Esophagus (tissue), 2 donors: ENCODE data around the gene CDH6. TPM values are rescaled to one million over a fixed set of nuclear protein-coding genes. Genes with fewer than 3 reads are reported as not detected.

ENCODE experiments used
- H3K27ac ChIP-seq, 2 donors: one replicate each; pipeline ENCODE4 v1.5.1; 2013; ENCODE audit warnings: low read depth in 2 of 2, mild to moderate bottlenecking in 2 of 2, inconsistent platforms in 1 of 2, low read length in 1 of 2, moderate library complexity in 1 of 2
- H3K27me3 ChIP-seq, 2 donors: one replicate each; pipeline ENCODE4 v1.6.1; 2013; ENCODE audit warnings: low read length in 2 of 2, control low read depth in 1 of 2, mild to moderate bottlenecking in 1 of 2; ENCODE audit not compliant: insufficient read depth in 2 of 2, control insufficient read depth in 1 of 2
- H3K36me3 ChIP-seq, 2 donors: one replicate each; pipeline ENCODE4 v1.6.1; 2013; ENCODE audit warnings: low read length in 1 of 2; ENCODE audit not compliant: control insufficient read depth in 2 of 2, insufficient read depth in 2 of 2
- H3K4me1 ChIP-seq, 2 donors: one replicate each; pipeline ENCODE4 v1.6.1; 2013; ENCODE audit warnings: low read length in 1 of 2; ENCODE audit not compliant: control insufficient read depth in 2 of 2, insufficient read depth in 2 of 2
- H3K4me3 ChIP-seq, 2 donors: one replicate each; pipeline ENCODE4 v1.5.1; 2013; ENCODE audit warnings: low read length in 2 of 2, mild to moderate bottlenecking in 2 of 2, low read depth in 1 of 2, moderate library complexity in 1 of 2
- H3K9me3 ChIP-seq, 2 donors: one replicate each; pipeline ENCODE4 v1.6.1; 2013; ENCODE audit warnings: mild to moderate bottlenecking in 2 of 2, low read depth in 1 of 2, low read length in 1 of 2, moderate library complexity in 1 of 2; ENCODE audit not compliant: control insufficient read depth in 2 of 2, insufficient read depth in 1 of 2
- WGBS, 2 donors: extraction: QIAGEN DNeasy Blood & Tissue Kit; methylation state at CpG; one replicate each; pipeline ENCODE4 v1.1.7; 2013; 5-methylcytosine and 5-hydroxymethylcytosine counted together
- polyA plus RNA-seq, 2 donors: library from polyadenylated mRNA; stranded (reverse); fragments of 200-250 nt; gene quantifications; one replicate each; pipeline ENCODE4 v1.2.3, GENCODE V29; 2013
- donor health status: healthy with polysubstance abuse.
- donor health status: Bipolar disorder and iron deficiency.

CDH6 gene
- polyA plus RNA-seq, 2 donors: 0.31 to 0.42 TPM

GRCh38 chr5:31287985-31288384 lies 94.5 kb downstream of the CDH6 start:
- no peak overlapping the region for H3K4me3 ChIP-seq
- no peaks in the 10 kb centered on the region for H3K4me1 ChIP-seq

GRCh38 chr5:31289429-31289828 lies 95.9 kb downstream of the CDH6 start:
- Histone ChIP-seq H3K27me3 (no peaks in the 10 kb centered on the region), H3K4me1 (no peaks in the 10 kb centered on the region), H3K4me3 (no peak overlapping the region), H3K9me3 (no peaks in the 10 kb centered on the region), H3K36me3 (no peaks in the 10 kb centered on the region), H3K27ac (no peak overlapping the region)
- WGBS, 2 donors: 50 to 64% methylated on average over 3 of the region's 3 CpGs

More at GRCh38 chr5:31287985-31288384, 94.5 kb downstream of the CDH6 start:
- H3K36me3 ChIP-seq: no peaks in the 10 kb centered on the region
- no peaks in the 10 kb centered on the region for H3K27me3 ChIP-seq
- no peak overlapping the region for H3K27ac ChIP-seq
- H3K9me3 ChIP-seq: no peaks in the 10 kb centered on the region

GRCh38 chr5:31291323-31291854 lies 97.9 kb downstream of the CDH6 start:
- no peak overlapping the region for H3K27ac ChIP-seq

GRCh38 chr5:31300501-31300900 lies 107.0 kb downstream of the CDH6 start:
- no peak overlapping the region for H3K4me3 ChIP-seq
- no peaks in the 10 kb centered on the region for H3K9me3 ChIP-seq
- 72 to 89% methylated on average over 1 of the region's 1 CpG for WGBS, 2 donors
- H3K36me3 ChIP-seq: no peaks in the 10 kb centered on the region
- no peak overlapping the region for H3K27ac ChIP-seq
- peaks cover 0 to 2% of the 10 kb centered on the region in 2 donors for H3K27me3 ChIP-seq
- no peaks in the 10 kb centered on the region for H3K4me1 ChIP-seq

More at GRCh38 chr5:31291323-31291854, 97.9 kb downstream of the CDH6 start:
- no peaks in the 10 kb centered on the region for H3K36me3 ChIP-seq
- no peak overlapping the region for H3K4me3 ChIP-seq
- H3K27me3 ChIP-seq: no peaks in the 10 kb centered on the region
- WGBS, 2 donors: 72 to 80% methylated on average over 7 of the region's 7 CpGs
- no peaks in the 10 kb centered on the region for H3K9me3 ChIP-seq
- H3K4me1 ChIP-seq: no peaks in the 10 kb centered on the region

- no peak overlapping the region for H3K27ac ChIP-seq
- peaks cover 0 to 2% of the 10 kb centered on the region in 2 donors for H3K27me3 ChIP-seq
- H3K4me1 ChIP-seq: no peaks in the 10 kb centered on the region
- WGBS, 2 donors: 83 to 86% methylated on average over 5 of the region's 5 CpGs
- no peak overlapping the region for H3K4me3 ChIP-seq
- no peaks in the 10 kb centered on the region for H3K9me3 ChIP-seq
- H3K36me3 ChIP-seq: no peaks in the 10 kb centered on the region
Measured at GRCh38 chr5:31301833-31302232, 108.3 kb downstream of the CDH6 start.

- no peak overlapping the region for H3K27ac ChIP-seq
- WGBS, 2 donors: 86 to 87% methylated on average over 5 of the region's 5 CpGs
- H3K9me3 ChIP-seq: no peaks in the 10 kb centered on the region
Measured at GRCh38 chr5:31303688-31304087, 110.2 kb downstream of the CDH6 start.

GRCh38 chr5:31317665-31318064 lies 124.2 kb downstream of the CDH6 start:
- 85 to 87% methylated on average over 13 of the region's 13 CpGs for WGBS, 2 donors

More at GRCh38 chr5:31303688-31304087, 110.2 kb downstream of the CDH6 start:
- H3K4me1 ChIP-seq: no peaks in the 10 kb centered on the region
- no peaks in the 10 kb centered on the region for H3K36me3 ChIP-seq
- peaks cover 0 to 2% of the 10 kb centered on the region in 2 donors for H3K27me3 ChIP-seq
- H3K4me3 ChIP-seq: no peak overlapping the region

GRCh38 chr5:31319335-31319734 lies 125.8 kb downstream of the CDH6 start:
- Histone ChIP-seq H3K4me3 (no peak overlapping the region), H3K9me3 (no peaks in the 10 kb centered on the region), H3K27ac (no peak overlapping the region), H3K4me1 (no peaks in the 10 kb centered on the region), H3K36me3 (no peaks in the 10 kb centered on the region), H3K27me3 (no peaks in the 10 kb centered on the region)
- WGBS, 2 donors: 66% methylated on average over 4 of the region's 4 CpGs

More at GRCh38 chr5:31317665-31318064, 124.2 kb downstream of the CDH6 start:
- Histone ChIP-seq H3K36me3 (no peaks in the 10 kb centered on the region), H3K27me3 (no peaks in the 10 kb centered on the region), H3K4me3 (no peak overlapping the region), H3K4me1 (no peaks in the 10 kb centered on the region), H3K27ac (no peak overlapping the region), H3K9me3 (no peaks in the 10 kb centered on the region)

- H3K9me3 ChIP-seq: no peaks in the 10 kb centered on the region
- 86 to 91% methylated on average over 18 of the region's 18 CpGs for WGBS, 2 donors
- no peaks in the 10 kb centered on the region for H3K27me3 ChIP-seq
Measured at GRCh38 chr5:31322946-31323345, 129.5 kb downstream of the CDH6 start.

GRCh38 chr5:31324842-31325241 lies 131.4 kb downstream of the CDH6 start:
- Histone ChIP-seq H3K9me3 (no peaks in the 10 kb centered on the region), H3K4me3 (no peak overlapping the region), H3K27me3 (no peaks in the 10 kb centered on the region), H3K36me3 (no peaks in the 10 kb centered on the region), H3K4me1 (no peaks in the 10 kb centered on the region), H3K27ac (no peak overlapping the region)
- WGBS, 2 donors: 77 to 79% methylated on average over 3 of the region's 3 CpGs

More at GRCh38 chr5:31322946-31323345, 129.5 kb downstream of the CDH6 start:
- Histone ChIP-seq H3K4me3 (no peak overlapping the region), H3K27ac (no peak overlapping the region), H3K4me1 (no peaks in the 10 kb centered on the region), H3K36me3 (no peaks in the 10 kb centered on the region)
